ENCODE results near the gene UNC13B.

DNA sequence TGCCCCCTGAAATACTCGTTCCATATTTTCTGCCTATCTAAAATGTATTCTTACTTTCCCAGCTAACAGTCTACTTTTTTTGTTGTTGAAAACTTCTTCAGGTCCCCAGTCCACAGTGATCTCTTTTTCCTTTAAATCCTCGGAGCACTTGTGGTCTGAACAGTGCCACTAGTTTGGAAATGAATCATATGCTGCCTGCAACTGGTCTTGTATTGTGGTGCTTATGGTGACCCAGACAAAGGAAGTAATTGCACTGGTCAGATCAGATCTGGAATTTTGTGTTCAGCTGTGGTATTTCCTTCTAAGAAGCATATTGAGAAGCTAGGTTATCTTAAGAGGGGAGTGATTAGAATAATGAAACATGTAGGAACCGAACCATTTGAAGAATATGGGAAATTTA lies 2.9 kb downstream of the UNC13B start:
- TF ChIP-seq FOXA1 (IDR thresholded peaks at IDR 0.05) (no peak), FOXK2 (IDR thresholded peaks at IDR 0.05) (no peak), FOXM1 (IDR thresholded peaks at IDR 0.05; ENCODE audit: borderline replicate concordance) (no peak), SUZ12 (IDR thresholded peaks at IDR 0.05) (no peak), TARDBP (IDR thresholded peaks at IDR 0.05) (no peak), CTBP1 (IDR thresholded peaks at IDR 0.05; ENCODE audit: borderline replicate concordance) (no peak), SP1 (IDR thresholded peaks at IDR 0.05) (no peak), ELF4 (IDR thresholded peaks at IDR 0.05) (no peak), BHLHE40 (IDR thresholded peaks at IDR 0.05; ENCODE audit: borderline replicate concordance) (no peak), HDGF (IDR thresholded peaks at IDR 0.05; ENCODE audit: borderline replicate concordance) (no peak), ARNT (IDR thresholded peaks at IDR 0.05) (no peak), NFRKB (IDR thresholded peaks at IDR 0.05) (no peak), ZNF384 (IDR thresholded peaks at IDR 0.05) (no peak)
- TF ChIP-seq, protein P1, sequence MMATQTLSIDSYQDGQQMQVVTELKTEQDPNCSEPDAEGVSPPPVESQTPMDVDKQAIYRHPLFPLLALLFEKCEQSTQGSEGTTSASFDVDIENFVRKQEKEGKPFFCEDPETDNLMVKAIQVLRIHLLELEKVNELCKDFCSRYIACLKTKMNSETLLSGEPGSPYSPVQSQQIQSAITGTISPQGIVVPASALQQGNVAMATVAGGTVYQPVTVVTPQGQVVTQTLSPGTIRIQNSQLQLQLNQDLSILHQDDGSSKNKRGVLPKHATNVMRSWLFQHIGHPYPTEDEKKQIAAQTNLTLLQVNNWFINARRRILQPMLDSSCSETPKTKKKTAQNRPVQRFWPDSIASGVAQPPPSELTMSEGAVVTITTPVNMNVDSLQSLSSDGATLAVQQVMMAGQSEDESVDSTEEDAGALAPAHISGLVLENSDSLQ (IDR thresholded peaks at IDR 0.05) = no peak
